ENCODE measurements around the gene SNX25.

The SNX25 gene

GRCh38 chr4:185361872-185362271 lies 152.5 kb downstream of the SNX25 start:
- no peak for TF ChIP-seq FOXP2 (optimal IDR thresholded peaks at IDR 0.05; ENCODE audit: borderline replicate concordance, extremely low read depth, extremely low read length, insufficient read depth)
- no peak for TF ChIP-seq POLR2AphosphoS5 (IDR thresholded peaks at IDR 0.05; ENCODE audit: low read depth, low read length)
- no peak for TF ChIP-seq TAF1 (IDR thresholded peaks at IDR 0.05; ENCODE audit: borderline replicate concordance, insufficient read depth, low read length)
- no peak for TF ChIP-seq SIN3A (IDR thresholded peaks at IDR 0.05; ENCODE audit: borderline replicate concordance, insufficient read depth, low read length)
- TF ChIP-seq REST (IDR thresholded peaks at IDR 0.05; ENCODE audit: insufficient read depth in 1 of 2, low read depth in 2 of 2, low read length in 2 of 2) = no peak

- TF ChIP-seq REST (IDR thresholded peaks at IDR 0.05; ENCODE audit: insufficient read depth in 1 of 2, low read depth in 2 of 2, low read length in 2 of 2) (no peak), SIN3A (IDR thresholded peaks at IDR 0.05; ENCODE audit: borderline replicate concordance, insufficient read depth, low read length) (no peak), TAF1 (IDR thresholded peaks at IDR 0.05; ENCODE audit: borderline replicate concordance, insufficient read depth, low read length) (no peak), POLR2AphosphoS5 (IDR thresholded peaks at IDR 0.05; ENCODE audit: low read depth, low read length) (no peak), FOXP2 (optimal IDR thresholded peaks at IDR 0.05; ENCODE audit: borderline replicate concordance, extremely low read depth, extremely low read length, insufficient read depth) (no peak)
Observed at GRCh38 chr4:185363251-185363650, 153.9 kb downstream of the SNX25 start.

- TF ChIP-seq REST (IDR thresholded peaks at IDR 0.05; ENCODE audit: insufficient read depth in 1 of 2, low read depth in 2 of 2, low read length in 2 of 2) (no peak), TAF1 (IDR thresholded peaks at IDR 0.05; ENCODE audit: borderline replicate concordance, insufficient read depth, low read length) (no peak), FOXP2 (optimal IDR thresholded peaks at IDR 0.05; ENCODE audit: borderline replicate concordance, extremely low read depth, extremely low read length, insufficient read depth) (no peak), POLR2AphosphoS5 (IDR thresholded peaks at IDR 0.05; ENCODE audit: low read depth, low read length) (no peak), SIN3A (IDR thresholded peaks at IDR 0.05; ENCODE audit: borderline replicate concordance, insufficient read depth, low read length) (no peak)
Observed at GRCh38 chr4:185364886-185365285, 155.5 kb downstream of the SNX25 start.

GRCh38 chr4:185369731-185370130 lies 160.3 kb downstream of the SNX25 start:
- TF ChIP-seq TAF1 (IDR thresholded peaks at IDR 0.05; ENCODE audit: borderline replicate concordance, insufficient read depth, low read length) = no peak
- no peak for TF ChIP-seq REST (IDR thresholded peaks at IDR 0.05; ENCODE audit: insufficient read depth in 1 of 2, low read depth in 2 of 2, low read length in 2 of 2)
- no peak for TF ChIP-seq POLR2AphosphoS5 (IDR thresholded peaks at IDR 0.05; ENCODE audit: low read depth, low read length)
- TF ChIP-seq FOXP2 (optimal IDR thresholded peaks at IDR 0.05; ENCODE audit: borderline replicate concordance, extremely low read depth, extremely low read length, insufficient read depth) = no peak
- TF ChIP-seq SIN3A (IDR thresholded peaks at IDR 0.05; ENCODE audit: borderline replicate concordance, insufficient read depth, low read length) = no peak
